HG03175 (cell line): ENCODE results near the gene NDC80.
"Not testable (repeated sequence)": the region's sequence is repeated elsewhere in the genome, so short reads cannot be mapped to it uniquely, and the experiment has no call there.

Experiments used
- ATAC-seq: cut with Tn5 transposase; IDR thresholded peaks from one replicate; pipeline ENCODE4 v1.9.1; 2021; ENCODE audit warnings: mild to moderate bottlenecking, moderate library complexity; ENCODE audit not compliant: unreplicated experiment

NDC80 gene

GRCh38 chr18:2617401-2617998 is 46.1 kb downstream of the NDC80 start:
- no peak for ATAC-seq

- ATAC-seq, result no peak
These were observed 46.7 kb downstream of the NDC80 start for GRCh38 chr18:2618009-2618408.

- no peak for ATAC-seq
These were observed 53.9 kb downstream of the NDC80 start for GRCh38 chr18:2625217-2625616.

- peak; percentile 92 for ATAC-seq
These were observed 56.5 kb downstream of the NDC80 start for GRCh38 chr18:2627821-2628276.

GRCh38 chr18:2629003-2629402 is 57.6 kb downstream of the NDC80 start:
- ATAC-seq, result no peak

GRCh38 chr18:2635586-2635985 is 64.2 kb downstream of the NDC80 start:
- ATAC-seq, result no peak

GRCh38 chr18:2636126-2636631 is 64.8 kb downstream of the NDC80 start:
- peak; percentile 11 for ATAC-seq

- peak; percentile 82 for ATAC-seq
These were observed 70.3 kb downstream of the NDC80 start for GRCh38 chr18:2641638-2642037.

- no peak for ATAC-seq
These were observed 71.4 kb downstream of the NDC80 start for GRCh38 chr18:2642771-2643170.

GRCh38 chr18:2644535-2644934 is 73.2 kb downstream of the NDC80 start:
- ATAC-seq, result no peak

- ATAC-seq, result no peak
These were observed 80.6 kb downstream of the NDC80 start for GRCh38 chr18:2651981-2652380.

- ATAC-seq, result no peak
These were observed 82.1 kb downstream of the NDC80 start for GRCh38 chr18:2653467-2653866.

- ATAC-seq, result no peak
These were observed 83.0 kb downstream of the NDC80 start for GRCh38 chr18:2654169-2654927.

GRCh38 chr18:2654928-2655177 is 83.5 kb downstream of the NDC80 start:
- peak; percentile 34 for ATAC-seq

GRCh38 chr18:2655178-2655953 is 84.0 kb downstream of the NDC80 start, which contains the start of gene SMCHD1:
SMCHD1 (plus strand) TSS chr18:2655726; CDS start chr18:2656076, 350 bp downstream.
- peak; percentile 71 for ATAC-seq

- ATAC-seq, result peak; percentile 35
These were observed 84.5 kb downstream of the NDC80 start for GRCh38 chr18:2655954-2656236.

GRCh38 chr18:2656237-2656980 is 85.1 kb downstream of the NDC80 start:
- ATAC-seq, result peak; percentile 8

- ATAC-seq, result no peak
These were observed 85.7 kb downstream of the NDC80 start for GRCh38 chr18:2656981-2657512.

- no peak for ATAC-seq
These were observed 86.6 kb downstream of the NDC80 start for GRCh38 chr18:2657788-2658458.

- ATAC-seq, result not testable (repeated sequence)
These were observed 89.5 kb downstream of the NDC80 start for GRCh38 chr18:2660849-2661248.
